Pancreas (tissue), 10 donors: ENCODE measurements around the gene C11orf24. TPM values are rescaled to one million over a fixed set of nuclear protein-coding genes. Genes with fewer than 3 reads are reported as not detected.

Experiments
- ATAC-seq, 4 donors: fragments of 200-7000 bp; cut with Tn5 transposase; one replicate each; pipeline versions ENCODE4 v1.8.0 to v1.9.1; 2020; ENCODE audit warnings: mild to moderate bottlenecking in 4 of 4, moderate library complexity in 4 of 4
- DNase-seq, 6 donors: peaks; one replicate each; pipeline ENCODE4 v3.0.0-alpha.2; 2020
- FAIRE-seq: peaks from 2 replicates; lab custom pipeline; 2012; peaks lifted over from hg19 to GRCh38; lab: Jason Lieb, UNC
- H3K27ac ChIP-seq, 4 donors: fragments of 200-600 bp; sonication (generic); 1 replicate in 3 of 4; 2 replicates in 1 of 4; pipeline versions ENCODE4 v1.5.0 to v1.8.0; 2020
- H3K27me3 ChIP-seq, 4 donors: fragments of 200-600 bp; one replicate each; pipeline ENCODE4 v1.8.0; 2021
- H3K36me3 ChIP-seq, 3 donors: fragments of 200-600 bp; sonication (generic) in 1 of 3; one replicate each; pipeline versions ENCODE4 v1.5.0 to v1.8.0; 2020 to 2021
- H3K4me1 ChIP-seq, 3 donors: fragments of 200-600 bp; one replicate each; pipeline ENCODE4 v1.8.0; 2021
- H3K4me3 ChIP-seq, 4 donors: fragments of 200-600 bp; sonication (generic) in 2 of 4; one replicate each; pipeline versions ENCODE4 v1.5.0 to v1.8.0; 2020 to 2021
- H3K9me3 ChIP-seq, 4 donors: fragments of 200-600 bp; one replicate each; pipeline ENCODE4 v1.8.0; 2021
- CTCF ChIP-seq, 4 donors: fragments of 200-600 bp; sonication (generic) in 3 of 4; IDR thresholded peaks; one replicate each; pipeline versions ENCODE4 v1.5.0 to v1.8.0; 2021; ENCODE audit warnings: antibody characterized with exemption in 4 of 4
- WGBS, 2 donors: extraction: QIAGEN DNeasy Blood & Tissue Kit; methylation state at CpG; one replicate each; pipeline ENCODE4 v1.1.7; 2013; 5-methylcytosine and 5-hydroxymethylcytosine counted together
- intact Hi-C, 3 donors: fragments of 100-400 bp; cut with DNase I; formaldehyde crosslinking; loops; one replicate each; pipeline versions ENCODE4 v1.11.1 to v1.14.2; 2022
- polyA plus RNA-seq, 2 donors: library from polyadenylated mRNA; stranded (reverse); fragments of 200-250 nt; gene quantifications; one replicate each; pipeline ENCODE4 v1.2.3, GENCODE V29; 2013
- total RNA-seq, 6 donors: library from RNA; stranded (reverse); fragmentation: NEBNext Ultra II Directional in 4 of 6; extraction: Animal tissue kit (Norgen Biotek cat#: 25700) in 4 of 6; gene quantifications; one replicate each; pipeline versions ENCODE4 v1.2.1 to v1.2.4, GENCODE V29; 2021 to 2023
- donor health status: healthy with polysubstance abuse.
- donor health status: DM: no; HTN: no; CAD: no; lungs with moderate emphysema.
- donor health status: DM: no; HTN: no; CAD: no.
- donor health status: control.
- donor health status: control.
- donor health status: Bipolar disorder and iron deficiency.
- donor health status: DM: yes; HTN: yes; CAD: no.
- donor health status: DM: no; HTN: no; CAD: no.
- donor health status: DM: no; HTN: no; CAD: no.
- donor health status: DM: yes; HTN: yes; CAD: no.

C11orf24 gene
- total RNA-seq (10 to 100 TPM; 12.4 to 19.9 (median 16.6) TPM), polyA plus RNA-seq (10 to 100 TPM; 19.0 to 20.3 TPM)

- no peaks in the 10 kb centered on the region for H3K27me3 ChIP-seq
- ATAC-seq (peak; percentile 95 to 96 (median 96)), FAIRE-seq (no peak), DNase-seq (peak; percentile 95 to 99 (median 96))
- no peak for TF ChIP-seq CTCF (IDR thresholded peaks at IDR 0.05)
- WGBS, 2 donors = 0% methylated on average over 62 to 71 of the region's 71 CpGs
- intact Hi-C loops = no loop called here
- no peaks in the 10 kb centered on the region for H3K9me3 ChIP-seq
- peak within 1 kb of the TSS; percentile 88 to 94 (median 90) for H3K27ac ChIP-seq
- H3K4me1 ChIP-seq = peaks cover 8 to 20% (median 12%) of the 10 kb centered on the region in 3 donors
- H3K4me3 ChIP-seq = peak within 1 kb of the TSS; percentile 64 to 80 (median 78)
- H3K36me3 ChIP-seq = peaks cover 0 to 10% (median 3%) of the 10 kb centered on the region in 3 donors
These were observed at the start of gene C11orf24 for GRCh38 chr11:68271781-68272608. TSS of gene C11orf24 (minus strand) at chr11:68271973. CDS start at chr11:68263767, 8,206 bp downstream.

GRCh38 chr11:68317147-68317785 lies 45.5 kb upstream of the C11orf24 start:
- peaks cover 6 to 29% (median 6%) of the 10 kb centered on the region in 3 donors for H3K4me1 ChIP-seq
- no peak for TF ChIP-seq CTCF (IDR thresholded peaks at IDR 0.05)
- WGBS, 2 donors = 59 to 62% methylated on average over 15 of the region's 15 CpGs
- H3K36me3 ChIP-seq = no peaks in the 10 kb centered on the region
- no peak overlapping the region for H3K4me3 ChIP-seq
- FAIRE-seq (no peak), ATAC-seq (no peak), DNase-seq (peak in 1 of 6 donors; percentile 40)
- no peaks in the 10 kb centered on the region for H3K9me3 ChIP-seq
- H3K27ac ChIP-seq = peak overlapping the region in 3 of 4 donors; percentile 8 to 16 (median 15)
- intact Hi-C loops = no loop called here
- H3K27me3 ChIP-seq = no peaks in the 10 kb centered on the region

- H3K4me3 ChIP-seq = no peak overlapping the region
- WGBS, 2 donors = 49 to 53% methylated on average over 19 of the region's 19 CpGs
- no peak for FAIRE-seq
- intact Hi-C loops = no loop called here
- no peaks in the 10 kb centered on the region for H3K36me3 ChIP-seq
- DNase-seq = peak in 3 of 6 donors; percentile 30 to 64 (median 30)
- TF ChIP-seq CTCF (IDR thresholded peaks at IDR 0.05) = no peak
- H3K27ac ChIP-seq = peak overlapping the region; percentile 13 to 78 (median 54)
- peak; percentile 15 to 42 (median 29) for ATAC-seq
- H3K9me3 ChIP-seq = no peaks in the 10 kb centered on the region
- peaks cover 0 to 27% (median 6%) of the 10 kb centered on the region in 3 donors for H3K4me1 ChIP-seq
- H3K27me3 ChIP-seq = no peaks in the 10 kb centered on the region
These were observed 43.6 kb upstream of the C11orf24 start for GRCh38 chr11:68315171-68315920.

GRCh38 chr11:68314203-68315170 lies 42.7 kb upstream of the C11orf24 start:
- Histone ChIP-seq H3K27ac (peak overlapping the region; percentile 34 to 78 (median 56)), H3K9me3 (no peaks in the 10 kb centered on the region), H3K36me3 (no peaks in the 10 kb centered on the region), H3K27me3 (no peaks in the 10 kb centered on the region), H3K4me3 (peak overlapping the region in 3 of 4 donors; percentile 53 to 67 (median 62)), H3K4me1 (peaks cover 0 to 27% (median 6%) of the 10 kb centered on the region in 3 donors)
- intact Hi-C loops = no loop called here
- DNase-seq (peak in 2 of 6 donors; percentile 34 to 63), FAIRE-seq (no peak), ATAC-seq (peak in 3 of 4 donors; percentile 24 to 30 (median 27))
- no peak for TF ChIP-seq CTCF (IDR thresholded peaks at IDR 0.05)
- 11 to 13% methylated on average over 27 of the region's 27 CpGs for WGBS, 2 donors
